ENCODE results near the gene CMKLR1. TPM values are rescaled to one million over a fixed set of nuclear protein-coding genes. Genes with fewer than 3 reads are reported as not detected.

Gene CMKLR1
- total RNA-seq, 1 experiment from 2014 or later, result 0.66 TPM

DNA sequence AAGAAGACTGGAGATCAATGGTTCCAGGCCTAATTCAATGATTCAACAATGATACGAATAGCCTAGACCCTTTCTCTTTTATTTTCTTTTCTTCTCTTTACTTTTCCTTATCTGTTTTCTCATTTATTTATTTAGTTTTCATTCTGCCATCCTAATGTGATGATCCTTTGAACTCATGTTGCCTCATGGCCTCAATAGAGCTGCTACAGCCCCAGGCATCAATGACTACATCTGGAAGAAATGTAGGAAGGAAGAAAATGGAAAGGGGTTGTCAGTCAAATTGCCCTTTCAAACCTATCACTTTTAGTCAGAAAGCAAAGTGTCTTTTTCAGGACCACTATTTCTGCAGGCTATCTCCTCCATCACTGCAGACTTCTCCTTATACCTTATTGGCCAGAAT is 69.9 kb downstream of the CMKLR1 start:
- Mint-ChIP-seq H3K4me3 (no peak overlapping the region), H3K4me1 (peaks cover 13 to 17% of the 10 kb centered on the region in 2 experiments), H3K27ac (no peak overlapping the region), H3K36me3 (ENCODE audit: insufficient read depth in 1 of 3, low read depth in 3 of 3) (no peaks in the 10 kb centered on the region), H3K27me3 (ENCODE audit: low read depth) (peaks cover 2% of the 10 kb centered on the region; the same call in 1 of the 2 replicates), H3K9me3 (no peaks in the 10 kb centered on the region; a peak in 1 of 5 replicates)
- Histone ChIP-seq H3K23me2 (ENCODE audit: insufficient read length, low read depth, low read length, poor library complexity, severe bottlenecking) (no peaks in the 10 kb centered on the region), H3K4me1 (ENCODE audit: insufficient read depth, low read length) (no peaks in the 10 kb centered on the region), H2AFZ (ENCODE audit: low read length) (no peak overlapping the region), H4K20me1 (ENCODE audit: control insufficient read depth, insufficient read depth, insufficient read length) (no peaks in the 10 kb centered on the region), H3K14ac (ENCODE audit: insufficient read depth, low read length) (no peak overlapping the region), H3K56ac (ENCODE audit: insufficient read length, low read depth, low read length) (no peak overlapping the region), H2BK5ac (ENCODE audit: insufficient read length, low read length) (no peak overlapping the region), H3K27me3 (ENCODE audit: insufficient read depth, low read length) (no peaks in the 10 kb centered on the region), H4K8ac (replicated peaks; ENCODE audit: insufficient read length, low read depth, low read length) (no peak overlapping the region), H3K18ac (ENCODE audit: insufficient read length, low read depth, low read length) (no peak overlapping the region), H2BK15ac (ENCODE audit: low read depth, low read length) (no peak overlapping the region), H2BK120ac (ENCODE audit: low read depth, low read length, poor library complexity, severe bottlenecking) (no peak overlapping the region), H2BK20ac (ENCODE audit: low read depth, low read length, poor library complexity, severe bottlenecking) (no peak overlapping the region), H3K4me2 (ENCODE audit: insufficient read depth, insufficient read length, low read length) (no peak overlapping the region), H3K9me3 (ENCODE audit: control insufficient read depth, low read depth, low read length) (no peaks in the 10 kb centered on the region), H4K5ac (ENCODE audit: insufficient read length, low read depth, low read length) (no peak overlapping the region), H3K4ac (ENCODE audit: low read depth, low read length) (no peak overlapping the region), H3T11ph (ENCODE audit: low read length) (no peak overlapping the region), H3K79me1 (ENCODE audit: insufficient read depth, low read depth, low read length, poor library complexity, severe bottlenecking) (no peaks in the 10 kb centered on the region), H4K91ac (ENCODE audit: insufficient read length, low read depth, low read length) (no peak overlapping the region), H3K9ac (ENCODE audit: extremely low read depth, insufficient read length, low read length) (no peak overlapping the region), H3K23ac (ENCODE audit: insufficient read length, low read depth, low read length) (no peak overlapping the region), H3K79me2 (ENCODE audit: insufficient read depth, low read length) (no peaks in the 10 kb centered on the region), H2BK12ac (ENCODE audit: insufficient read length, low read depth, low read length) (no peak overlapping the region), H2AK5ac (ENCODE audit: insufficient read length, low read length) (no peak overlapping the region), H3K27ac (ENCODE audit: insufficient read length, low read depth, low read length) (no peak overlapping the region)
- DNase-seq, result no peak
- no CpG with 5 or more reads among the region's 1 CpG for WGBS (ENCODE audit: extremely low coverage, insufficient read length, low lambda C conversion rate)
- no peak for TF ChIP-seq CTCF (conservative IDR thresholded peaks at IDR 0.05)

Measured in H9 (cell line).